Testis (tissue), 2 donors: ENCODE data around the gene IGFLR1.

ENCODE experiments used
- CTCF ChIP-seq, 3 experiments: fragments of 450-650 bp in 2 of 3; fragments of 200-600 bp in 1 of 3; sonication (generic) in 1 of 3; IDR thresholded peaks; one replicate each; pipeline ENCODE4 v1.5.1; 2016 to 2019; ENCODE audit warnings: antibody characterized with exemption in 3 of 3, mild to moderate bottlenecking in 2 of 3, moderate library complexity in 1 of 3
- POLR2A ChIP-seq: fragments of 450-650 bp; IDR thresholded peaks from one replicate; pipeline ENCODE4 v1.6.1; 2017; ENCODE audit warnings: antibody characterized with exemption, mild to moderate bottlenecking, moderate library complexity

GRCh38 chr19:35760711-35761349 is 18.6 kb upstream of the IGFLR1 start:
- TF ChIP-seq CTCF (IDR thresholded peaks at IDR 0.05) (no peak), POLR2A (no peak)
